Measurements from ENCODE around the gene HPS4.

HPS4 gene

GRCh38 chr22:26513838-26514237 lies 30.3 kb upstream of the HPS4 start:
- Histone ChIP-seq H3K79me2 (ENCODE audit: control insufficient read depth, low read length) (peaks cover 76% of the 10 kb centered on the region), H3K4me3 (ENCODE audit: low read length) (peak overlapping the region; percentile 94)

DNA sequence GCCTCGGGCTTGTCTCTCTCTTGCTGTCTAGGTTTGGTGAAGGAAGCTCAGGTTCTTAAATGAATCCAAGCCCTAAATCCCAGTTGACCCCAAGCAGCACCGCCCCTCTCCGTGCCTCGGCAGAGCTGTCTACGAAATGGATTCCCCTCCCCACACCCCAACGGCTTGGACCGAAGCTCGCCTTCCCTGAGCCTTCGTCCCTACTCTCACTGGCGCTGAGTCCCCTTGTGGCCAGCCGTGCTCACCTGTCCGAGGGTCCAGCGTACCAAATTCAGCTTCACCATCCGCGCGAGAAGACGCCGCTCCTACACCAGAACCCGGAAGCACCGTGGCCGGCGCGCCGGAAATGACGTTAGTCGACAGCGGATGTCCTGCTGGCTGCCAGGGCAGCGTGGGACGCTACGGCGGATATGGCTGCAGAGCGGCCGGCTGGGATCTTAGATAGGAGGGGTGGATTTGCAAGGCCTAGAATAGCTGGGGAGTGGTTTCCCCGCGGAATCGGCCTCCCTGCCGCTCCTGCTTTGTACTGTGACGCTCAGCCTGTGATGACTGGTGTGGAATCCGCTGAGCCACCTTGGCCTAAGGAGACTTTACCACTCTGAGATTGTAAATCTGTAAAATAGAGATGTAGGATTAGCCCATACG lies 28.7 kb upstream of the HPS4 start, which contains the start of gene TFIP11:
Gene TFIP11 (minus strand): TSS at position 325 of the 645 bp plus-strand sequence. CDS start 2,201 bp downstream, outside the sequence.
- Histone ChIP-seq H3K4me3 (ENCODE audit: low read length) (peak within 1 kb of the TSS; percentile 94), H3K9me3 (ENCODE audit: control insufficient read depth, insufficient read depth, low read length) (no peaks in the 10 kb centered on the region), H3K9me2 (replicated peaks; ENCODE audit: control insufficient read depth, low read length) (no peaks in the 10 kb centered on the region), H3F3A (ENCODE audit: control insufficient read depth, insufficient read depth) (peaks cover 6% of the 10 kb centered on the region; the same call in 1 of the 2 replicates), H3K27ac (ENCODE audit: low read depth, low read length) (peak within 1 kb of the TSS; percentile 61), H3K36me3 (ENCODE audit: control insufficient read depth, low read length) (peaks cover 56% of the 10 kb centered on the region), H4K20me1 (ENCODE audit: control insufficient read depth, insufficient read depth, low read depth, low read length) (peaks cover 7% of the 10 kb centered on the region; the same call in 1 of the 2 replicates), H3K79me2 (ENCODE audit: control insufficient read depth, low read length) (peaks cover 85% of the 10 kb centered on the region), H3K4me2 (ENCODE audit: low read length) (peak within 1 kb of the TSS; percentile 78), H3K27me3 (ENCODE audit: control insufficient read depth, low read length) (no peaks in the 10 kb centered on the region), H3K4me1 (ENCODE audit: control insufficient read depth, low read length) (peaks cover 45% of the 10 kb centered on the region)
- no peak for TF ChIP-seq CTCF (IDR thresholded peaks at IDR 0.05; ENCODE audit: low read depth, low read length, poor library complexity, severe bottlenecking)

More at GRCh38 chr22:26513838-26514237, 30.3 kb upstream of the HPS4 start:
- TF ChIP-seq EZH2phosphoT487 (IDR thresholded peaks at IDR 0.05; ENCODE audit: borderline replicate concordance, low read length) (no peak), CTCF (IDR thresholded peaks at IDR 0.05; ENCODE audit: low read depth, low read length, poor library complexity, severe bottlenecking) (no peak)
- Histone ChIP-seq H3K9me2 (replicated peaks; ENCODE audit: control insufficient read depth, low read length) (no peaks in the 10 kb centered on the region), H3F3A (ENCODE audit: control insufficient read depth, insufficient read depth) (peaks cover 4% of the 10 kb centered on the region; the same call in 1 of the 2 replicates), H3K4me1 (ENCODE audit: control insufficient read depth, low read length) (peaks cover 45% of the 10 kb centered on the region), H3K9me3 (ENCODE audit: control insufficient read depth, insufficient read depth, low read length) (no peaks in the 10 kb centered on the region), H4K20me1 (ENCODE audit: control insufficient read depth, insufficient read depth, low read depth, low read length) (peaks cover 7% of the 10 kb centered on the region; the same call in 1 of the 2 replicates), H3K36me3 (ENCODE audit: control insufficient read depth, low read length) (peaks cover 46% of the 10 kb centered on the region), H3K4me2 (ENCODE audit: low read length) (peak overlapping the region; percentile 78), H3K27ac (ENCODE audit: low read depth, low read length) (peak overlapping the region; percentile 61), H3K27me3 (ENCODE audit: control insufficient read depth, low read length) (no peaks in the 10 kb centered on the region)

GRCh38 chr22:26508148-26508547 lies 24.6 kb upstream of the HPS4 start:
- Histone ChIP-seq H3K9me3 (ENCODE audit: control insufficient read depth, insufficient read depth, low read length) (no peaks in the 10 kb centered on the region), H3K4me2 (ENCODE audit: low read length) (no peak overlapping the region), H3K4me3 (ENCODE audit: low read length) (no peak overlapping the region), H3K9me2 (replicated peaks; ENCODE audit: control insufficient read depth, low read length) (no peaks in the 10 kb centered on the region), H3K79me2 (ENCODE audit: control insufficient read depth, low read length) (peaks cover 50% of the 10 kb centered on the region), H3K27ac (ENCODE audit: low read depth, low read length) (no peak overlapping the region), H3F3A (ENCODE audit: control insufficient read depth, insufficient read depth) (peaks cover 14% of the 10 kb centered on the region), H3K36me3 (ENCODE audit: control insufficient read depth, low read length) (peaks cover 79% of the 10 kb centered on the region), H3K27me3 (ENCODE audit: control insufficient read depth, low read length) (no peaks in the 10 kb centered on the region), H3K4me1 (ENCODE audit: control insufficient read depth, low read length) (peaks cover 29% of the 10 kb centered on the region), H4K20me1 (ENCODE audit: control insufficient read depth, insufficient read depth, low read depth, low read length) (peaks cover 7% of the 10 kb centered on the region; the same call in 1 of the 2 replicates)
- TF ChIP-seq CTCF (IDR thresholded peaks at IDR 0.05; ENCODE audit: low read depth, low read length, poor library complexity, severe bottlenecking) (no peak), EZH2phosphoT487 (IDR thresholded peaks at IDR 0.05; ENCODE audit: borderline replicate concordance, low read length) (no peak)
